ENCODE results near the gene SLC16A3.

SLC16A3 gene

DNA sequence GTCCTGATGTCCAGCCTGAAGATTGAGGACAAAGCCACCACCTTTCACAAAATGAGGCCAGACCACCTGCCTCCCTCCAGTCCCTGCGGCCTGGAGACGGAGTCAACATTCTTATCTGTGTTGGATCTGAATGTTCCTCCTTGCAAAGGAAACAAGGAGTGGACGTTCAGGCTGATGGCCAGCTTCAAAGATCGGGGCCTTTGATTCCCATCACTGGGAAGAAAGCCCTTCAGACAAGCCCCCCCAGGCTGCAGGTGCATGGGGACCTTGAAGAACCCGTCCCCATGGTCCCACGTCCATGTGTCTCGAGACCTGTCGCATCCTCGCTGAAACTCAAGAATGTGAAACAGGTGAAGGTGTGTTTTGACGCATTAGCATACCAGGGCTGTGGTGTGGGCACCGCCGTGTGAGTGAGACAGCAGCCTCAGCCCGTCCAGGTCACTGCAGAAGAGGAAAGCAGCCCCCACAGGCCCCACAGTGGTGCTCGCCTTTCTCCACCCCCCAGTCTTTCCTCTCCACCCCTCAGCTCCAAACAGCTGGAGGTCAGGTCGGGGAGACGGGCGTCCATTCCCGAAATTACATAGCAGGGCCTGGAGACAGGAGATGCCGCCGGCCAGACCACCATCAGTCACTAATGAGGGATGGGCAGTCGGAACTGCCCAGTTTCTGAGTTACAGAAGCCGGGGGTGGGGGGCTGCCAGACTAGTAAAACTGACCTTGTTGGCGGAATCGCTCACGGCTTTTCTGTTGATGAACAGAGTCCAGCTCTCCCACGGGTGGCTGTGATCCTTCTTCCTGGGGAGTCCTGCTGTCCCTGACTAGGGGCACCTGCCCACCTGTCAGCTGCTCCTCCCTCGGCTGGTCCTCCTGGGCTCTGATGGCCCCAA, 45.5 kb downstream of the SLC16A3 start:
- no peaks in the 10 kb centered on the region for H3K9me3 ChIP-seq (ENCODE audit: control insufficient read depth, insufficient read depth, low read length)
- H3K27me3 ChIP-seq (ENCODE audit: control insufficient read depth, insufficient read depth, low read length) = peaks cover 3% of the 10 kb centered on the region
- peak overlapping the region; percentile 60 for H3K9ac ChIP-seq (ENCODE audit: low read depth, low read length)
- peaks cover 18% of the 10 kb centered on the region for H3K36me3 ChIP-seq (ENCODE audit: control insufficient read depth, insufficient read depth, low read length)
- H3K4me1 ChIP-seq (ENCODE audit: control insufficient read depth, insufficient read depth, low read length) = peaks cover 10% of the 10 kb centered on the region
- peak overlapping the region; percentile 64 for H3K4me3 ChIP-seq (ENCODE audit: low read depth, low read length)

DNA sequence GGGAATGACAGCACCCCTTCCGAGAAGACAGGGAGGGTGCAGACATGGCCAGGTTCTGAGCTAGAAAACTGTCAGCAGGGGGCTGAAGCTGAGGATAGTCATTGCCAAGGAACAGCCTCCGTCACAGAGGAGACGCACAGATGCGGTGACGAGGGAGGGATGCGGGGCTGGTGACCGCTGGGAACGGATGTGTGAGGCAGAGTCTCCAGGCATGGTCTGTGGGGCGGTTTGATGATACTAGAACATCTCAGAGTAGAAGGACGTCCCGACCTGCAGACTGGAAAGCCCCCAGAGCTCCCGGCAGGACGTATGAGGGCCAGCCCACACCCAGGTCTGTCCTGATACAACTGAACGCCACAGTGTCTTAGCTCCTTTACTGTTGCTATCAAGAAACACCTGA, 46.5 kb downstream of the SLC16A3 start:
- Histone ChIP-seq H3K27me3 (ENCODE audit: control insufficient read depth, insufficient read depth, low read length) (peaks cover 3% of the 10 kb centered on the region), H3K4me1 (ENCODE audit: control insufficient read depth, insufficient read depth, low read length) (peaks cover 8% of the 10 kb centered on the region), H3K9me3 (ENCODE audit: control insufficient read depth, insufficient read depth, low read length) (no peaks in the 10 kb centered on the region), H3K4me3 (ENCODE audit: low read depth, low read length) (no peak overlapping the region), H3K9ac (ENCODE audit: low read depth, low read length) (no peak overlapping the region), H3K36me3 (ENCODE audit: control insufficient read depth, insufficient read depth, low read length) (peaks cover 10% of the 10 kb centered on the region)

DNA sequence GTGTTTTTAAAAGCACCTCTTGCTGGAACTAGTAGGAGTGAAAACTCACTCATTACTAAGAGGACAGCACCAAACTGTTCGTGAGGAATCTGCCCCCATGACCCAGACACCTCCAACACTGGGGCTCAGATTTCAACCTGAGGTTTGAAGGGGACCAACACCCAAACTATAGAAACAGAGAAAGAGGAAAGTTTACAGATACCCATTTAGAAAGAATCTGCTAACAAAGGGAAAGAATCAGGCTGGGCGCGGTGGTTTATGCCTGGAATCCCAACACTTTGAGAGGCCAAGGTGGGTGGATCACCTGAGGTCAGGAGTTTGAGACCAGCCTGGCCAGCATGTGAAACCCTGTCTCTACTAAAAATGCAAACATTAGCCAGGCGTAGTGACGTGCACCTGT, 48.1 kb downstream of the SLC16A3 start:
- Histone ChIP-seq H3K9ac (ENCODE audit: low read depth, low read length) (no peak overlapping the region), H3K9me3 (ENCODE audit: control insufficient read depth, insufficient read depth, low read length) (no peaks in the 10 kb centered on the region), H3K4me1 (ENCODE audit: control insufficient read depth, insufficient read depth, low read length) (peaks cover 6% of the 10 kb centered on the region), H3K4me3 (ENCODE audit: low read depth, low read length) (no peak overlapping the region), H3K36me3 (ENCODE audit: control insufficient read depth, insufficient read depth, low read length) (no peaks in the 10 kb centered on the region), H3K27me3 (ENCODE audit: control insufficient read depth, insufficient read depth, low read length) (peaks cover 3% of the 10 kb centered on the region)

GRCh38 chr17:82277851-82278250, 49.0 kb downstream of the SLC16A3 start:
- H3K36me3 ChIP-seq (ENCODE audit: control insufficient read depth, insufficient read depth, low read length) = no peaks in the 10 kb centered on the region
- peaks cover 6% of the 10 kb centered on the region for H3K4me1 ChIP-seq (ENCODE audit: control insufficient read depth, insufficient read depth, low read length)
- no peak overlapping the region for H3K4me3 ChIP-seq (ENCODE audit: low read depth, low read length)
- no peak overlapping the region for H3K9ac ChIP-seq (ENCODE audit: low read depth, low read length)
- peaks cover 3% of the 10 kb centered on the region for H3K27me3 ChIP-seq (ENCODE audit: control insufficient read depth, insufficient read depth, low read length)
- no peaks in the 10 kb centered on the region for H3K9me3 ChIP-seq (ENCODE audit: control insufficient read depth, insufficient read depth, low read length)

DNA sequence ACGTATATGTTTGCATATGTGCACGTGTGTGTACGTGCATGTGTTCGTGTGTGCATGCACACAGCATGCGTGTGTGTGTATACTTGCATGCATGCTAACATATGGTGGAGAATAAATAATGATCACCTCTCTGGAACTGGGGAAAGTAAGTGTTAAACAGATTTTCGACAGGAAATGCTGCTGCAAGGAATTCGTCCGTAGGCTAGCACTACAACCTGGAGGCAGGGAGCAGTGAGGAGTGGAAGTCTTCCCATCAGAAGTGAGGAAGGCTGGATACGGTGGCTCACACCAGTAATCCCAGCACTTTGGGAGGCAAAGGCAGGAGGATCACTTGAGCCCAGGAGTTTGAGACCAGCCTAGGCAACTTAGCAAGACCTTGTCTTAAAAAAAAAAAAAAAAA, 49.5 kb downstream of the SLC16A3 start:
- Histone ChIP-seq H3K4me3 (ENCODE audit: low read depth, low read length) (no peak overlapping the region), H3K9ac (ENCODE audit: low read depth, low read length) (no peak overlapping the region), H3K9me3 (ENCODE audit: control insufficient read depth, insufficient read depth, low read length) (no peaks in the 10 kb centered on the region), H3K4me1 (ENCODE audit: control insufficient read depth, insufficient read depth, low read length) (peaks cover 6% of the 10 kb centered on the region), H3K36me3 (ENCODE audit: control insufficient read depth, insufficient read depth, low read length) (no peaks in the 10 kb centered on the region), H3K27me3 (ENCODE audit: control insufficient read depth, insufficient read depth, low read length) (peaks cover 3% of the 10 kb centered on the region)

DNA sequence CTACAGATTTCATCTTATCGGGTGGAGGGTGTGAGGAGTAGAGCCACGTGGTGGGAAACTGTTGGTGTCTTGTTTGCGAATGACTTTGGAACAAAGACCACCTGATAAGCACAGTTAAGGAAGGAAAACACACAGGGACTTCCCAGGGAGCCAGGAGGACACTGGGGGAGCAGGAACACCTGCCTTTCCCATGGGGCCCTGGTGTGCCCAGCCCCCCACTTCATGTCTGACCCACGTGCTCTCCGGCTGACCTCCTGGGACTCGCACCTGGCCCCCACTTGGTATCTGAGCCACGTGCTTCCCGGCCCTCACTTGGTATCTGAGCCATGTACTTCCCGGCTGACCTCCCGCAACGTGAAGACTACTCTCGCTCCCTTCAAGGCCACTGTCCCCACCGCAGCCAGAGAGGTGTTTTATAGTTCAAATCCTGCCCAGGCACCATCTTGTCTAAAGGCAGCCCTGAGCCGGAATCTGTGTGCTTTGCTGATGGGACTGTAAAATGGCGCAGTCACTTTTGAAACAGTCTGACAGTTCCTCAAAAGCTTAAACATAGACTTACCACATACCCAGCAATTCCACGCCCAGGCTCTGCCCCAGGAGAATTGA, 50.0 kb downstream of the SLC16A3 start:
- Histone ChIP-seq H3K36me3 (ENCODE audit: control insufficient read depth, insufficient read depth, low read length) (no peaks in the 10 kb centered on the region), H3K4me3 (ENCODE audit: low read depth, low read length) (no peak overlapping the region), H3K4me1 (ENCODE audit: control insufficient read depth, insufficient read depth, low read length) (peaks cover 4% of the 10 kb centered on the region), H3K27me3 (ENCODE audit: control insufficient read depth, insufficient read depth, low read length) (peaks cover 3% of the 10 kb centered on the region), H3K9me3 (ENCODE audit: control insufficient read depth, insufficient read depth, low read length) (no peaks in the 10 kb centered on the region), H3K9ac (ENCODE audit: low read depth, low read length) (no peak overlapping the region)

DNA sequence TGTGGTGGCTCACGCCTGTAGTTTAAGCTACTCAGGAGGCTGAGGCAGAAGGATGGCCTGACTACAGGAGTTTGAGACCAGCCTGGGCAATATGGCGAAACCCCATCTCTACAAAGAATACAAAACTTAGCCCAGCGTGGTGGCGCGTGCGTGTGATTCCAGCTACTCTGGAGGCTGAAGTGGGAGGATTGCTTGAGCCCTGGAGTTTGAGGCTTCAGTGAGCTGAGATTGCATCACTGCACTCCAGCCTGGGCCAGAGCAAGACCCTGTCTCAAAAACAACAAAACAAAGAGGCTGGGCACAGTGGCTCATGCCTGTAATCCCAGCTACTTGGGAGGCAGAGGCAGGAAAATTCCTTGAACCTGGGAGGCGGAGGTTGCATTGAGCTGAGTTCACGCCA, 51.7 kb downstream of the SLC16A3 start:
- H3K36me3 ChIP-seq (ENCODE audit: control insufficient read depth, insufficient read depth, low read length) = no peaks in the 10 kb centered on the region
- H3K4me3 ChIP-seq (ENCODE audit: low read depth, low read length) = no peak overlapping the region
- H3K27me3 ChIP-seq (ENCODE audit: control insufficient read depth, insufficient read depth, low read length) = no peaks in the 10 kb centered on the region
- H3K4me1 ChIP-seq (ENCODE audit: control insufficient read depth, insufficient read depth, low read length) = no peaks in the 10 kb centered on the region
- H3K9ac ChIP-seq (ENCODE audit: low read depth, low read length) = no peak overlapping the region
- H3K9me3 ChIP-seq (ENCODE audit: control insufficient read depth, insufficient read depth, low read length) = no peaks in the 10 kb centered on the region

GRCh38 chr17:82281076-82281475, 52.2 kb downstream of the SLC16A3 start:
- Histone ChIP-seq H3K36me3 (ENCODE audit: control insufficient read depth, insufficient read depth, low read length) (no peaks in the 10 kb centered on the region), H3K9me3 (ENCODE audit: control insufficient read depth, insufficient read depth, low read length) (no peaks in the 10 kb centered on the region), H3K9ac (ENCODE audit: low read depth, low read length) (no peak overlapping the region), H3K4me3 (ENCODE audit: low read depth, low read length) (no peak overlapping the region), H3K27me3 (ENCODE audit: control insufficient read depth, insufficient read depth, low read length) (no peaks in the 10 kb centered on the region), H3K4me1 (ENCODE audit: control insufficient read depth, insufficient read depth, low read length) (no peaks in the 10 kb centered on the region)

- H3K4me3 ChIP-seq (ENCODE audit: low read depth, low read length) = no peak overlapping the region
- no peaks in the 10 kb centered on the region for H3K36me3 ChIP-seq (ENCODE audit: control insufficient read depth, insufficient read depth, low read length)
- H3K27me3 ChIP-seq (ENCODE audit: control insufficient read depth, insufficient read depth, low read length) = no peaks in the 10 kb centered on the region
- no peaks in the 10 kb centered on the region for H3K4me1 ChIP-seq (ENCODE audit: control insufficient read depth, insufficient read depth, low read length)
- H3K9ac ChIP-seq (ENCODE audit: low read depth, low read length) = no peak overlapping the region
- no peaks in the 10 kb centered on the region for H3K9me3 ChIP-seq (ENCODE audit: control insufficient read depth, insufficient read depth, low read length)
These were observed 52.8 kb downstream of the SLC16A3 start for GRCh38 chr17:82281502-82282238.

GRCh38 chr17:82282239-82283207, 53.7 kb downstream of the SLC16A3 start:
- Histone ChIP-seq H3K4me3 (ENCODE audit: low read depth, low read length) (no peak overlapping the region), H3K36me3 (ENCODE audit: control insufficient read depth, insufficient read depth, low read length) (no peaks in the 10 kb centered on the region), H3K9ac (ENCODE audit: low read depth, low read length) (no peak overlapping the region), H3K27me3 (ENCODE audit: control insufficient read depth, insufficient read depth, low read length) (no peaks in the 10 kb centered on the region), H3K9me3 (ENCODE audit: control insufficient read depth, insufficient read depth, low read length) (no peaks in the 10 kb centered on the region), H3K4me1 (ENCODE audit: control insufficient read depth, insufficient read depth, low read length) (no peaks in the 10 kb centered on the region)

DNA sequence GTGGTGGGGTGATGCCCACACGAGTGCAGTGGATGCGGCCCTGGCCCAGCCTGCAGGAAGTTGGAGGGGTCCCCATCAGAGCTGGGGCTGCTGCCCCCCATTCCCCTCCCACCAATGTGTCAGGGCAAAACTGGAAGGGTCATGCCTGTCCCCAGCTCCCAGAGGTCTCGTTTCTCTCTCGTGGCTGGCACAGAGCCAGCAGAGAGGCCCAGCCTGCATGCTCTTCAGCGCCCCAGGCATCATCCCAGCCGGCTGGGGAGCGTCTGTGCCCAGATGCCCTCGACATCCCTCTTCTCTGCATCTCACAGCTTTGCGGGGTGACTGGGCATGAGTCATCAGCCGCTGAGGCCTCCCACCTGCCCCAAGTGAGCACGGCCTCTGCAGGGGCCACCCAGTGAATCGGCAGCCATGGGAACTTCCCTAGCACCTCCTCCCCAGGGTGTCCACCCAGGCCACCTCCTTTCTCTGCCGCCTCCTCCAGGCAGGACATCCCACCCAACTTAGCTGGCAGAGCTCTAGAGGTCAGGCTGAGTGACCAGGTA, 54.4 kb downstream of the SLC16A3 start:
- Histone ChIP-seq H3K4me3 (ENCODE audit: low read depth, low read length) (no peak overlapping the region), H3K27me3 (ENCODE audit: control insufficient read depth, insufficient read depth, low read length) (no peaks in the 10 kb centered on the region), H3K9me3 (ENCODE audit: control insufficient read depth, insufficient read depth, low read length) (no peaks in the 10 kb centered on the region), H3K4me1 (ENCODE audit: control insufficient read depth, insufficient read depth, low read length) (no peaks in the 10 kb centered on the region), H3K9ac (ENCODE audit: low read depth, low read length) (no peak overlapping the region), H3K36me3 (ENCODE audit: control insufficient read depth, insufficient read depth, low read length) (no peaks in the 10 kb centered on the region)
